Naive thymus-derived CD4-positive, alpha-beta T cell (primary cell): ENCODE measurements around the gene ICAM2. TPM values are rescaled to one million over a fixed set of nuclear protein-coding genes. Genes with fewer than 3 reads are reported as not detected.

Source experiments
- ATAC-seq: fragments of 150-1000 bp; cut with Tn5 transposase; 2 replicates; pipeline ENCODE4 v1.10.0; 2021; ENCODE audit warnings: mild to moderate bottlenecking, moderate library complexity
- CTCF ChIA-PET: fragments of 350-600 bp; sonication (Branson Sonifier 250); formaldehyde crosslinking; loops from one replicate; lab custom pipeline; 2021; ENCODE audit warnings: antibody characterized with exemption; lab: Charles Lee
- POLR2A ChIA-PET: fragments of 350-600 bp; sonication (Branson Sonifier 250); formaldehyde crosslinking; loops from one replicate; lab custom pipeline; 2021; ENCODE audit warnings: antibody characterized with exemption, inconsistent platforms; lab: Charles Lee
- DNase-seq, 9 donors: peaks; one replicate each; pipeline versions ENCODE4 v3.0.0 to v3.0.0-alpha.2; 2020 to 2022; ENCODE audit warnings: mixed read lengths in 1 of 9
- H3K27ac ChIP-seq: one replicate; pipeline ENCODE4 v1.7.0; 2013; ENCODE audit warnings: mild to moderate bottlenecking, low read depth, low read length, moderate library complexity
- H3K27me3 ChIP-seq, 2 donors: one replicate each; pipeline ENCODE4 v1.7.0; 2013; ENCODE audit warnings: low read length in 2 of 2, mild to moderate bottlenecking in 2 of 2, moderate library complexity in 2 of 2; ENCODE audit not compliant: control insufficient read depth in 2 of 2, insufficient read depth in 2 of 2
- H3K36me3 ChIP-seq, 3 experiments: 1 replicate in 2 of 3; 2 replicates in 1 of 3; pipeline ENCODE4 v1.7.0; 2013; ENCODE audit warnings: low read length in 3 of 3, mild to moderate bottlenecking in 3 of 3, moderate library complexity in 1 of 3; ENCODE audit not compliant: insufficient read depth in 3 of 3, control insufficient read depth in 2 of 3
- H3K4me1 ChIP-seq, 2 donors: one replicate each; pipeline ENCODE4 v1.7.0; 2013; ENCODE audit warnings: low read length in 2 of 2, mild to moderate bottlenecking in 2 of 2, moderate library complexity in 1 of 2; ENCODE audit not compliant: control insufficient read depth in 2 of 2, insufficient read depth in 2 of 2
- H3K4me3 ChIP-seq: 2 replicates; pipeline ENCODE4 v1.7.0; 2013; ENCODE audit warnings: mild to moderate bottlenecking, low read length
- H3K9me3 ChIP-seq, 3 experiments: 1 replicate in 2 of 3; 2 replicates in 1 of 3; pipeline ENCODE4 v1.7.0; 2013; ENCODE audit warnings: low read length in 3 of 3; ENCODE audit not compliant: control insufficient read depth in 2 of 3
- H3K27ac Mint-ChIP-seq, 9 donors: one replicate each; pipeline ENCODE4 v1.8.0; 2020 to 2022; ENCODE audit warnings: mixed read lengths in 9 of 9, mild to moderate bottlenecking in 8 of 9, moderate library complexity in 5 of 9, inconsistent platforms in 2 of 9
- H3K27me3 Mint-ChIP-seq, 5 donors: one replicate each; pipeline ENCODE4 v1.8.0; 2021 to 2022; ENCODE audit warnings: mixed read lengths in 5 of 5, mild to moderate bottlenecking in 1 of 5
- H3K36me3 Mint-ChIP-seq, 5 donors: one replicate each; pipeline ENCODE4 v1.8.0; 2020 to 2022; ENCODE audit warnings: mixed read lengths in 5 of 5, mild to moderate bottlenecking in 3 of 5, inconsistent platforms in 1 of 5
- H3K4me1 Mint-ChIP-seq, 7 donors: one replicate each; pipeline ENCODE4 v1.8.0; 2020 to 2022; ENCODE audit warnings: mixed read lengths in 7 of 7, mild to moderate bottlenecking in 3 of 7, inconsistent platforms in 1 of 7
- H3K4me3 Mint-ChIP-seq, 10 donors: one replicate each; pipeline ENCODE4 v1.8.0; 2020 to 2022; ENCODE audit warnings: mild to moderate bottlenecking in 10 of 10, mixed read lengths in 10 of 10, moderate library complexity in 6 of 10, inconsistent platforms in 2 of 10
- H3K9me3 Mint-ChIP-seq, 11 donors: one replicate each; pipeline ENCODE4 v1.8.0; 2020 to 2022; ENCODE audit warnings: mixed read lengths in 11 of 11, mild to moderate bottlenecking in 4 of 11, inconsistent platforms in 1 of 11, moderate library complexity in 1 of 11
- intact Hi-C, 2 donors: fragments of 100-400 bp; cut with micrococcal nuclease; formaldehyde crosslinking; loops; one replicate each; pipeline ENCODE4 v1.15.1; 2023
- polyA plus RNA-seq, 2 donors: library from polyadenylated mRNA; unstranded; fragments of 300-500 nt; fragmentation: Illumina TruSeq; gene quantifications; one replicate each; pipeline ENCODE4 v1.2.3, GENCODE V29; 2021
- total RNA-seq, 6 experiments: library from RNA in 5 of 6; stranded (reverse) in 5 of 6; gene quantifications; 1 replicate in 5 of 6; 2 replicates in 1 of 6; pipeline ENCODE4 v1.2.3 and lab custom pipeline; 2021 to 2026

The ICAM2 gene
- total and polyA plus RNA-seq, 7 experiments from 2014 or later = 60.9 to 414 (median 131) TPM

- H3K27me3 Mint-ChIP-seq = peaks cover 0 to 20% (median 0%) of the 10 kb centered on the region in 5 donors
- no peak for ATAC-seq
- no peaks in the 10 kb centered on the region for H3K9me3 ChIP-seq
- H3K4me1 ChIP-seq = peaks cover 20 to 35% of the 10 kb centered on the region in 2 donors
- no peaks in the 10 kb centered on the region for H3K27me3 ChIP-seq
- peak overlapping the region; percentile 79 to 96 (median 90) for H3K4me3 Mint-ChIP-seq
- ChIA-PET CTCF (interaction anchor here (0.5 to 2.0 kb wide), 7 partner anchors 28 to 136 kb away, joined by 3 to 7 read pairs (median 3); no protein-coding TSS in a partner anchor), POLR2A (interaction anchor here (0.6 to 7.3 kb wide), 8 partner anchors 10 to 148 kb away, joined by 3 to 58 read pairs (median 4); partner anchors contain the start of gene ICAM2)
- H3K27ac Mint-ChIP-seq = peak overlapping the region in 8 of 9 donors; percentile 29 to 86 (median 72)
- H3K27ac ChIP-seq = peak overlapping the region; percentile 53
- H3K4me1 Mint-ChIP-seq = peaks cover 34 to 55% (median 48%) of the 10 kb centered on the region in 7 donors
- intact Hi-C loops = loop anchor here (1.0 kb wide), 2 partner anchors 23 to 28 kb away; partner anchors contain the start of gene ICAM2 (in 2 of the 2)
- peaks cover 0 to 10% (median 0%) of the 10 kb centered on the region in 3 experiments for H3K36me3 ChIP-seq
- H3K9me3 Mint-ChIP-seq = peaks cover 0 to 2% (median 0%) of the 10 kb centered on the region in 11 donors
- no peak for DNase-seq
- H3K4me3 ChIP-seq = peak overlapping the region; percentile 81
- H3K36me3 Mint-ChIP-seq = peaks cover 0 to 8% (median 0%) of the 10 kb centered on the region in 5 donors
These were observed 22.9 kb downstream of the ICAM2 start for GRCh38 chr17:63997341-63998048.

GRCh38 chr17:63996430-63997182 is 23.8 kb downstream of the ICAM2 start:
- DNase-seq (no peak), ATAC-seq (no peak)
- H3K36me3 ChIP-seq = peaks cover 0 to 1% (median 0%) of the 10 kb centered on the region in 3 experiments
- H3K27me3 ChIP-seq = no peaks in the 10 kb centered on the region
- CTCF ChIA-PET = interaction anchor here (0.5 to 3.4 kb wide), 5 partner anchors 24 to 77 kb away, joined by 3 to 20 read pairs (median 7); partner anchors contain the start of gene ICAM2
- H3K9me3 Mint-ChIP-seq = peaks cover 0 to 2% (median 0%) of the 10 kb centered on the region in 11 donors
- POLR2A ChIA-PET = interaction anchor here (0.8 to 7.3 kb wide), 6 partner anchors 16 to 149 kb away, joined by 3 to 58 read pairs (median 14); partner anchors contain the start of gene ICAM2
- intact Hi-C loops = no loop called here
- peaks cover 20 to 37% of the 10 kb centered on the region in 2 donors for H3K4me1 ChIP-seq
- peaks cover 0 to 8% (median 0%) of the 10 kb centered on the region in 5 donors for H3K36me3 Mint-ChIP-seq
- peaks cover 43 to 59% (median 56%) of the 10 kb centered on the region in 7 donors for H3K4me1 Mint-ChIP-seq
- no peaks in the 10 kb centered on the region for H3K9me3 ChIP-seq
- H3K4me3 ChIP-seq = no peak overlapping the region
- no peak overlapping the region for H3K27ac ChIP-seq
- H3K27me3 Mint-ChIP-seq = peaks cover 0 to 25% (median 0%) of the 10 kb centered on the region in 5 donors
- H3K27ac Mint-ChIP-seq = peak overlapping the region in 4 of 9 donors; percentile 7 to 84 (median 42)
- peak overlapping the region in 9 of 10 donors; percentile 11 to 96 (median 87) for H3K4me3 Mint-ChIP-seq

GRCh38 chr17:63995626-63996025 is 24.8 kb downstream of the ICAM2 start:
- H3K36me3 ChIP-seq = no peaks in the 10 kb centered on the region
- intact Hi-C loops = no loop called here
- H3K36me3 Mint-ChIP-seq = peaks cover 0 to 8% (median 0%) of the 10 kb centered on the region in 5 donors
- peaks cover 0 to 2% (median 0%) of the 10 kb centered on the region in 11 donors for H3K9me3 Mint-ChIP-seq
- ChIA-PET POLR2A (interaction anchor here (0.9 to 7.3 kb wide), 3 partner anchors 26 to 150 kb away, joined by 3 to 58 read pairs (median 24); partner anchors contain the start of gene ICAM2), CTCF (interaction anchor here (0.6 to 3.4 kb wide), 4 partner anchors 25 to 73 kb away, joined by 3 to 20 read pairs (median 4); partner anchors contain the start of gene ICAM2)
- ATAC-seq (no peak), DNase-seq (no peak)
- peak overlapping the region in 2 of 9 donors; percentile 6 to 15 for H3K27ac Mint-ChIP-seq
- no peak overlapping the region for H3K27ac ChIP-seq
- no peaks in the 10 kb centered on the region for H3K27me3 ChIP-seq
- H3K4me3 ChIP-seq = no peak overlapping the region
- no peaks in the 10 kb centered on the region for H3K9me3 ChIP-seq
- peak overlapping the region in 1 of 10 donors; percentile 63 for H3K4me3 Mint-ChIP-seq
- peaks cover 45 to 67% (median 63%) of the 10 kb centered on the region in 7 donors for H3K4me1 Mint-ChIP-seq
- H3K4me1 ChIP-seq = peaks cover 22 to 41% of the 10 kb centered on the region in 2 donors
- peaks cover 0 to 25% (median 0%) of the 10 kb centered on the region in 5 donors for H3K27me3 Mint-ChIP-seq

- intact Hi-C loops = loop anchor here in 1 of 2 donors (5.0 kb wide), 1 partner anchor 61 kb away; the partner anchor contains the start of gene CD79B
These were observed 27.0 kb downstream of the ICAM2 start for GRCh38 chr17:63993368-63993985.

GRCh38 chr17:63991611-63992010 is 28.8 kb downstream of the ICAM2 start:
- Histone ChIP-seq H3K4me1 (peaks cover 13 to 27% of the 10 kb centered on the region in 2 donors), H3K36me3 (no peaks in the 10 kb centered on the region), H3K4me3 (no peak overlapping the region), H3K9me3 (no peaks in the 10 kb centered on the region), H3K27me3 (no peaks in the 10 kb centered on the region), H3K27ac (no peak overlapping the region)
- ChIA-PET POLR2A (interaction anchor here (1.2 to 3.2 kb wide), 2 partner anchors 22 to 29 kb away, joined by 6 to 30 read pairs; partner anchors contain the start of gene ICAM2), CTCF (interaction anchor here (1.2 to 3.6 kb wide), 3 partner anchors 27 to 73 kb away, joined by 5 to 17 read pairs (median 13); partner anchors contain the start of gene GH1)
- Mint-ChIP-seq H3K4me3 (peak overlapping the region in 3 of 10 donors; percentile 37 to 82 (median 40)), H3K4me1 (peaks cover 21 to 50% (median 42%) of the 10 kb centered on the region in 7 donors), H3K27me3 (peaks cover 0 to 16% (median 0%) of the 10 kb centered on the region in 5 donors), H3K9me3 (peaks cover 0 to 2% (median 0%) of the 10 kb centered on the region in 11 donors), H3K27ac (peak overlapping the region in 4 of 9 donors; percentile 32 to 86 (median 58)), H3K36me3 (peaks cover 0 to 2% (median 0%) of the 10 kb centered on the region in 5 donors)
- DNase-seq = no peak
- no peak for ATAC-seq
- intact Hi-C loops = loop anchor here (2.0 to 5.0 kb wide), 3 partner anchors 45 to 81 kb away; partner anchors contain the start of genes CD79B (in 1 of the 2) and CSHL1 (in 1 of the 2)

More at GRCh38 chr17:63993368-63993985, 27.0 kb downstream of the ICAM2 start:
- DNase-seq (peak in 1 of 9 donors; percentile 34), ATAC-seq (peak; percentile 26)
- peak overlapping the region in 2 of 10 donors; percentile 21 to 62 for H3K4me3 Mint-ChIP-seq
- H3K4me1 Mint-ChIP-seq = peaks cover 32 to 62% (median 55%) of the 10 kb centered on the region in 7 donors
- peaks cover 0 to 2% (median 0%) of the 10 kb centered on the region in 11 donors for H3K9me3 Mint-ChIP-seq
- H3K9me3 ChIP-seq = no peaks in the 10 kb centered on the region
- ChIA-PET POLR2A (interaction anchor here (0.7 to 2.4 kb wide), 10 partner anchors 11 to 152 kb away, joined by 3 to 24 read pairs (median 4); partner anchors contain the start of gene ICAM2), CTCF (interaction anchor here (0.6 to 3.6 kb wide), 13 partner anchors 10 to 566 kb away, joined by 3 to 20 read pairs (median 5); partner anchors contain the start of genes CSHL1, GH1 and ICAM2)
- H3K36me3 ChIP-seq = no peaks in the 10 kb centered on the region
- H3K36me3 Mint-ChIP-seq = peaks cover 0 to 2% (median 0%) of the 10 kb centered on the region in 5 donors
- H3K4me3 ChIP-seq = no peak overlapping the region
- peak overlapping the region in 5 of 9 donors; percentile 25 to 81 (median 56) for H3K27ac Mint-ChIP-seq
- H3K4me1 ChIP-seq = peaks cover 20 to 37% of the 10 kb centered on the region in 2 donors
- peaks cover 0 to 25% (median 0%) of the 10 kb centered on the region in 5 donors for H3K27me3 Mint-ChIP-seq
- H3K27me3 ChIP-seq = no peaks in the 10 kb centered on the region
- no peak overlapping the region for H3K27ac ChIP-seq
